Stimulated activated naive CD4-positive, alpha-beta T cell treated with Interleukin-2 at 50 U/mL for 16 hours (primary cell): ENCODE measurements around the gene VEGFC.

Source experiments
- DNase-seq: peaks from one replicate; lab custom pipeline; 2025; lab: John Stamatoyannopoulos, UW

Gene VEGFC

GRCh38 chr4:176795441-176795840 is 2.7 kb upstream of the VEGFC start:
- no peak for DNase-seq

- no peak for DNase-seq
Observed at GRCh38 chr4:176794651-176795050, 1.9 kb upstream of the VEGFC start.

- DNase-seq, result no peak
Observed at GRCh38 chr4:176794151-176794550, 1.4 kb upstream of the VEGFC start.

- DNase-seq, result no peak
Observed at GRCh38 chr4:176793060-176793605, 411 bp upstream of the VEGFC start.

GRCh38 chr4:176791591-176792325 is 964 bp downstream of the VEGFC start:
- no peak for DNase-seq

GRCh38 chr4:176790398-176790797 is 2.3 kb downstream of the VEGFC start:
- DNase-seq, result no peak

GRCh38 chr4:176789955-176790354 is 2.8 kb downstream of the VEGFC start:
- DNase-seq, result no peak

- no peak for DNase-seq
Observed at GRCh38 chr4:176788971-176789370, 3.8 kb downstream of the VEGFC start.

GRCh38 chr4:176788248-176788647 is 4.5 kb downstream of the VEGFC start:
- no peak for DNase-seq

- no peak for DNase-seq
Observed at GRCh38 chr4:176784816-176785215, 7.9 kb downstream of the VEGFC start.

- no peak for DNase-seq
Observed at GRCh38 chr4:176782794-176783193, 9.9 kb downstream of the VEGFC start.

GRCh38 chr4:176782191-176782590 is 10.5 kb downstream of the VEGFC start:
- no peak for DNase-seq

GRCh38 chr4:176781739-176782100 is 11.0 kb downstream of the VEGFC start:
- no peak for DNase-seq

GRCh38 chr4:176780995-176781738 is 11.6 kb downstream of the VEGFC start:
- DNase-seq, result no peak

- no peak for DNase-seq
Observed at GRCh38 chr4:176779421-176779820, 13.3 kb downstream of the VEGFC start.

- DNase-seq, result no peak
Observed at GRCh38 chr4:176778491-176778890, 14.2 kb downstream of the VEGFC start.

- no peak for DNase-seq
Observed at GRCh38 chr4:176778063-176778462, 14.7 kb downstream of the VEGFC start.

- DNase-seq, result no peak
Observed at GRCh38 chr4:176775338-176775737, 17.4 kb downstream of the VEGFC start.

- no peak for DNase-seq
Observed at GRCh38 chr4:176774852-176775251, 17.9 kb downstream of the VEGFC start.

- DNase-seq, result no peak
Observed at GRCh38 chr4:176769514-176769913, 23.2 kb downstream of the VEGFC start.

- no peak for DNase-seq
Observed at GRCh38 chr4:176767183-176767582, 25.5 kb downstream of the VEGFC start.

- no peak for DNase-seq
Observed at GRCh38 chr4:176762661-176763308, 29.9 kb downstream of the VEGFC start.

- DNase-seq, result no peak
Observed at GRCh38 chr4:176761872-176762271, 30.9 kb downstream of the VEGFC start.
